GM23248 (cell line): ENCODE measurements around the gene NISCH. TPM values are rescaled to one million over a fixed set of nuclear protein-coding genes. Genes with fewer than 3 reads are reported as not detected.

Experiments used
- DNase-seq: peaks from one replicate; pipeline ENCODE4 v3.0.0-alpha.2; 2015
- H2AFZ ChIP-seq: fragments of 200-600 bp; sonication (generic); 2 replicates; pipeline ENCODE4 v1.6.1; 2016; ENCODE audit warnings: antibody characterized with exemption
- H3F3A ChIP-seq: fragments of 200-600 bp; sonication (generic); 2 replicates; pipeline ENCODE4 v1.6.1; 2016; ENCODE audit warnings: mild to moderate bottlenecking, antibody characterized with exemption, mixed run types; ENCODE audit not compliant: insufficient read depth
- H3K27ac ChIP-seq: fragments of 200-600 bp; sonication (generic); 2 replicates; pipeline ENCODE4 v1.5.1; 2016; ENCODE audit warnings: mild to moderate bottlenecking
- H3K27me3 ChIP-seq: fragments of 200-600 bp; sonication (generic); replicated peaks from 2 replicates; pipeline ENCODE4 v1.6.1; 2016; ENCODE audit warnings: mild to moderate bottlenecking; ENCODE audit not compliant: insufficient read depth
- H3K36me3 ChIP-seq: fragments of 200-600 bp; sonication (generic); 2 replicates; pipeline ENCODE4 v1.6.1; 2016; ENCODE audit warnings: low read depth, mild to moderate bottlenecking
- H3K4me1 ChIP-seq: fragments of 200-600 bp; sonication (generic); 2 replicates; pipeline ENCODE4 v1.6.1; 2016; ENCODE audit warnings: mild to moderate bottlenecking; ENCODE audit not compliant: insufficient read depth
- H3K4me2 ChIP-seq: fragments of 200-600 bp; sonication (generic); one replicate; pipeline ENCODE4 v1.6.1; 2016; ENCODE audit warnings: mild to moderate bottlenecking; ENCODE audit not compliant: unreplicated experiment
- H3K4me3 ChIP-seq: fragments of 200-600 bp; sonication (generic); 2 replicates; pipeline ENCODE4 v1.5.1; 2016; ENCODE audit warnings: mild to moderate bottlenecking
- H3K79me2 ChIP-seq: fragments of 200-600 bp; sonication (generic); 2 replicates; pipeline ENCODE4 v1.6.1; 2016; ENCODE audit warnings: mild to moderate bottlenecking; ENCODE audit not compliant: insufficient read depth
- H3K9ac ChIP-seq: fragments of 200-600 bp; sonication (generic); 2 replicates; pipeline ENCODE4 v1.6.1; 2016; ENCODE audit warnings: mild to moderate bottlenecking
- H3K9me2 ChIP-seq: fragments of 200-600 bp; sonication (generic); 2 replicates; pipeline ENCODE4 v1.6.1; 2016; ENCODE audit warnings: mixed run types, mild to moderate bottlenecking, moderate library complexity; ENCODE audit not compliant: insufficient read depth
- H3K9me3 ChIP-seq: fragments of 200-600 bp; sonication (generic); one replicate; pipeline ENCODE4 v1.6.1; 2017; ENCODE audit warnings: low read depth
- H4K20me1 ChIP-seq: fragments of 200-600 bp; sonication (generic); 2 replicates; pipeline ENCODE4 v1.6.0; 2016; ENCODE audit not compliant: insufficient read depth
- EZH2 ChIP-seq: fragments of 200-600 bp; sonication (generic); IDR thresholded peaks from 2 replicates; pipeline ENCODE4 v1.6.1; 2018; ENCODE audit warnings: antibody characterized with exemption, mild to moderate bottlenecking; ENCODE audit not compliant: insufficient read depth, poor library complexity, severe bottlenecking
- EZH2phosphoT487 ChIP-seq: fragments of 200-600 bp; sonication (generic); IDR thresholded peaks from 2 replicates; pipeline ENCODE4 v1.6.1; 2018; ENCODE audit warnings: antibody characterized with exemption, moderate library complexity, mild to moderate bottlenecking, low read depth; ENCODE audit not compliant: insufficient read depth
- WGBS, 2 experiments: methylation state at CpG; one replicate each; pipeline ENCODE4 v1.1.6; 2015 to 2017; ENCODE audit warnings: low lambda C conversion rate in 2 of 2, low coverage in 1 of 2; ENCODE audit errors: missing lambda C conversion rate in 2 of 2; 5-methylcytosine and 5-hydroxymethylcytosine counted together
- in situ Hi-C: fragments of 300-500 bp; cut with MboI; formaldehyde crosslinking; loops from 2 replicates; pipeline ENCODE4 v1.15.0; 2020
- polyA plus RNA-seq: library from polyadenylated mRNA; unstranded; fragments of >200 nt; fragmentation: Nextera tagmentation; extraction: Ambion mirVana; gene quantifications from 2 replicates; pipeline ENCODE4 v1.2.1, GENCODE V29; 2016
- total RNA-seq: library from RNA; depleted of rRNA; stranded (reverse); fragments of >200 nt; shearing (Covaris generic); gene quantifications from 2 replicates; pipeline ENCODE4 v1.2.3, GENCODE V29; 2014

NISCH gene
- total and polyA plus RNA-seq, 2 experiments from 2014 or later, result 32.8 to 53.7 TPM

DNA sequence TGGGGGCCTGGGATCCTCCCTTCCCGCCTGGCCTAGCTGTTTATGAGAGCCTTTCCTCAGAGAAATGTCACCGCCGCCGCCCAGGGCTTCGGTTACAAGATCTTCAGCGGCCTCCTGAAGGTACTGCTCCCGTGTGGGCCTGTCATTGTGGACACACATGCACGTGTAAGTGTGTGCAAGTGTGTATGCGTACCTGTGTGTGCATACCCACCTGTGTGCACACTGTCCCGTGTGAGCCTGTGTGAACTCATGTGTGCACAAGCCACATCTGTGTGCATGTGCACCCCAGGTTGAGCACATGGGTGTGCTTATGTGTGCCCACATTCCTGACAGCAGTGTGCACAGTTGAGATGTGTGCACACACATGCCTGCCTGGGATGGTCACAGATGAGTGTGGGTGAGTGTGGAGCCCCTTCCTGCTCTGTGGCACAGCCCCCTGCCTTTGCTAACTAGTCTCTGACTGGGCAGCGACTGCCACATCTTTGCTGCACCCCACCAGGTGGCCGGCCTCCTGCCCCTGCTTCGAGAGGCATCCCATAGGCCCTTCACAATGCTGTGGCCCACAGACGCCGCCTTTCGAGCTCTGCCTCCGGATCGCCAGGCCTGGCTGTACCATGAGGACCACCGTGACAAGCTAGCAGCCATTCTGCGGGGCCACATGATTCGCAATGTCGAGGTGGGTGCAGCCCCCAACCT lies 64.2 kb downstream of the NISCH start:
- Histone ChIP-seq H3F3A (no peaks in the 10 kb centered on the region), H3K9me2 (no peaks in the 10 kb centered on the region), H3K4me2 (no peak overlapping the region), H3K27me3 (no peaks in the 10 kb centered on the region), H3K9me3 (no peaks in the 10 kb centered on the region), H3K27ac (no peak overlapping the region), H3K4me1 (no peaks in the 10 kb centered on the region), H2AFZ (no peak overlapping the region), H3K4me3 (no peak overlapping the region), H4K20me1 (no peaks in the 10 kb centered on the region), H3K36me3 (no peaks in the 10 kb centered on the region), H3K9ac (no peak overlapping the region), H3K79me2 (no peaks in the 10 kb centered on the region)
- TF ChIP-seq EZH2phosphoT487 (no peak), EZH2 (no peak)
- 88% methylated on average over 22 of the region's 22 CpGs for WGBS, 2 experiments
- in situ Hi-C loops, result no loop called here
- DNase-seq, result no peak

DNA sequence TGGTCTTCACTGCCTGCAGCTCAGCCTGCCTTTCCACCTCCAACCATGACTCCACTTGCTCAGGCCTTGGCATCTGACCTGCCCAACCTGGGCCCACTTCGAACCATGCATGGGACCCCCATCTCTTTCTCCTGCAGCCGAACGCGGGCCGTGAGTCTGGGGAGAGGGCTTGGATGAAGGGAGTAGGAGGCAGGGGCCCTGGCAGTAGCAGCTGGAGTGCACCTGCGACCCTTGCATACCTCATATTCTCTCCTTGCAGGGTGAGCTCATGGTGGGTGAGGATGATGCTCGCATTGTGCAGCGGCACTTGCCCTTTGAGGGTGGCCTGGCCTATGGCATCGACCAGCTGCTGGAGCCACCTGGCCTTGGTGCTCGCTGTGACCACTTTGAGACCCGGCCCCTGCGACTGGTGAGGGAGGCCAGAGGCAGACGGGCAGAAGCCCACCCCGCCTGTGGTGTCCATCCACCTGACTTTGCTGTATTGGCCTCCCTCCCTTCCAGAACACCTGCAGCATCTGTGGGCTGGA lies 64.8 kb downstream of the NISCH start:
- Histone ChIP-seq H3K9me2 (no peaks in the 10 kb centered on the region), H3K27ac (no peak overlapping the region), H3K36me3 (no peaks in the 10 kb centered on the region), H4K20me1 (no peaks in the 10 kb centered on the region), H3K4me2 (no peak overlapping the region), H3K9ac (no peak overlapping the region), H3K4me3 (no peak overlapping the region), H3K4me1 (no peaks in the 10 kb centered on the region), H3K79me2 (no peaks in the 10 kb centered on the region), H3K27me3 (no peaks in the 10 kb centered on the region), H3F3A (no peaks in the 10 kb centered on the region), H3K9me3 (no peaks in the 10 kb centered on the region), H2AFZ (no peak overlapping the region)
- 80 to 81% methylated on average over 14 of the region's 14 CpGs for WGBS, 2 experiments
- in situ Hi-C loops, result no loop called here
- no peak for DNase-seq
- no peak for TF ChIP-seq EZH2
- TF ChIP-seq EZH2phosphoT487, result no peak

DNA sequence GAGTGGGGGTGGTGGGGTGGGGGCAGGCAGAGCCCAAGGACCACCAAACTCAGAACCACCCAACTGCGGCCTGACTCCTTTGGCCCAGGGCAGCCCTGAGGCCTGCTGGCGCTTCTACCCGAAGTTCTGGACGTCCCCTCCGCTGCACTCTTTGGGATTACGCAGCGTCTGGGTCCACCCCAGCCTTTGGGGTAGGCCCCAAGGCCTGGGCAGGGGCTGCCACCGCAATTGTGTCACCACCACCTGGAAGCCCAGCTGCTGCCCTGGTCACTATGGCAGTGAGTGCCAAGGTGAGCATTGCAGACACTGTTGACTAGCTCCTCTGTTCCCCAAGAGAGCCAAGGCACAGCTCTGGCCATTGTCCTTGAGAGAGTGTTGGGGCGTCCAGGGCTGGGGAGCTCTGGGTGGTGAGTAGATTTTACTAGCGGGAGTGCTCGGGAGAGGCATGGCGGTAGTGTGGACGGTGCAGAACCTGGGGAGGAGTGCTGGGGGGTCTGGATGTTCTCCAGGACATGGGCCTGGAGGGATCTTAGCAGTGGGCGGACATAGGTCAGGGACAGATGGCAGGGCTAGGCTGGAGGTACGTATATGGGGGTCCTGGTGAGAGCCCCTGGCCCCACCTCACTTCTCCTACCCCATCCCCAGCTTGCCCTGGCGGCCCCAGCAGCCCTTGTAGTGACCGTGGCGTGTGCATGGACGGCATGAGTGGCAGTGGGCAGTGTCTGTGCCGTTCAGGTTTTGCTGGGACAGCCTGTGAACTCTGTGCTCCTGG lies 65.5 kb downstream of the NISCH start:
- Histone ChIP-seq H3K9me3 (no peaks in the 10 kb centered on the region), H3K4me2 (no peak overlapping the region), H3F3A (no peaks in the 10 kb centered on the region), H3K27ac (no peak overlapping the region), H3K4me3 (no peak overlapping the region), H2AFZ (no peak overlapping the region), H3K9ac (no peak overlapping the region), H3K36me3 (no peaks in the 10 kb centered on the region), H4K20me1 (no peaks in the 10 kb centered on the region), H3K27me3 (no peaks in the 10 kb centered on the region), H3K4me1 (no peaks in the 10 kb centered on the region), H3K9me2 (no peaks in the 10 kb centered on the region), H3K79me2 (no peaks in the 10 kb centered on the region)
- TF ChIP-seq EZH2phosphoT487 (no peak), EZH2 (no peak)
- 92% methylated on average over 20 of the region's 20 CpGs for WGBS, 2 experiments
- in situ Hi-C loops, result no loop called here
- no peak for DNase-seq

DNA sequence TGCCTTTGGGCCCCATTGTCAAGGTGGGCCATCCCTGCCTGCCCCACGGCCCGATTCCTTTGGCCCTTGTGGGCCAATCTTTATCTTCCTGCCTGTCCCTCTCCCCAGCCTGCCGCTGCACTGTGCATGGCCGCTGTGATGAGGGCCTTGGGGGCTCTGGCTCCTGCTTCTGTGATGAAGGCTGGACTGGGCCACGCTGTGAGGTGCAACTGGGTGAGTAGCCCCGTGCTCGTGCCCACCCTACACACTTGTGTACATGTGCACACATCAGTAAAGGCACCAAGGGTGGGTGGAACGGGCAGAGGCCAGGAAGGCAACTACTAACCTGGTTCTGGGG lies 66.1 kb downstream of the NISCH start:
- Histone ChIP-seq H3K27me3 (no peaks in the 10 kb centered on the region), H3K4me2 (no peak overlapping the region), H3K9me2 (no peaks in the 10 kb centered on the region), H2AFZ (no peak overlapping the region), H3K9me3 (no peaks in the 10 kb centered on the region), H3K36me3 (no peaks in the 10 kb centered on the region), H3K9ac (no peak overlapping the region), H3K79me2 (no peaks in the 10 kb centered on the region), H3K4me3 (no peak overlapping the region), H4K20me1 (no peaks in the 10 kb centered on the region), H3K27ac (no peak overlapping the region), H3F3A (no peaks in the 10 kb centered on the region), H3K4me1 (no peaks in the 10 kb centered on the region)
- 70 to 75% methylated on average over 8 of the region's 8 CpGs for WGBS, 2 experiments
- TF ChIP-seq EZH2phosphoT487 (no peak), EZH2 (no peak)
- DNase-seq, result no peak
- in situ Hi-C loops, result no loop called here
